ENCODE data around the gene ACACB.

ACACB gene
- 16.0 to 52.9 (median 36.9) reads per million in 4 experiments for total RNA-seq

GRCh38 chr12:109115758-109116610, at the start of gene ACACB:
Gene ACACB, plus strand, starts transcription at chr12:109116587. Its CDS starts 22,819 bp downstream, at chr12:109139406.
- DNase-seq: no peak

DNA sequence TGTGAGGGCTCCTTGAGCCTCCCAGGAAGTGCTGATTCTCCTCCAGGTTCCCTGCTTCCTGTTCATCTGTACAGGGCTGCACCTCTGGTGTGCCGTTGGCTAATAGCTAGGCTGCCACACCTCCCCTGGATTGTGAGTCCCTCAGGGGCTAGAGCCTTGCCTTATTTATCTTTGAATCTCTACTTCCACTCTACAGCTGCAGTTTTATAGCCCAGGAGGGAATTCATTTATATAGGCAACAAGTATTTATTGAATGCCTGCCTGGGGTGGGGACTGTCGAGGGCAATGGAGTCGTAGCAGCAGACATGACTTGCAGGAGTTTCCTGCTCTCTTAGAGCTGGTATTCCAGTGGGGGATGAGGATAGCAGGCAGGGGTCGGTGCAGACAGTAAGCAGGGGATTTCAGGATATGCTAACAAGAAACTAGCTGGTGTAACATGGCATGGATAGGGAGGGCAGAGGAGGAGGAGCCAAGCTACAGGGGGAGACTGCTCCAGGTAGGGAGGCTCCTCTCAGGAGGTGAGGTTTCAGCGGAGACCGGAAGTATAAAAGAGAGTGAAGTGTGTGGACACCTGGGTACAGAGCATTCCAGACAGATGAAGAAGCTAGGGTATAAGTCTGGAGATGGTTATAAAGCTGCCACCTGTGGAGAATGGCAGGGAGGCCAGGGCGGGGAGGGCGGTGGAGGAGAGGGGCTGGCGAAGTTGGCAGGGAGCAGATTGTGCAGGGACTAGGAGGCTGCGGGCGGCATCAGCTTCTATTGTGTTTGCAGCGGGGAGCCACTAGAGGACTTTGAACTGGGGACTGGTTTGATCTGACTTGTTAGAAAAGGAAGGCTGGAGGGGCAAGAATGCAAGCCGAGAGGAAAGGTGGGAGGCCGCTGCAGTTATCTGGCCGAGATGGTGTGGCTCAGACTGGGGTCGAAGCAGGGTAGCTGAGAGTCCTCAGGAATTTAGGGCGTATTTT, 46.8 kb upstream of the ACACB start:
- DNase-seq: no peak

GRCh38 chr12:109074866-109075265, 41.5 kb upstream of the ACACB start:
- no peak for DNase-seq

GRCh38 chr12:109082751-109083150, 33.6 kb upstream of the ACACB start:
- DNase-seq: no peak

DNA sequence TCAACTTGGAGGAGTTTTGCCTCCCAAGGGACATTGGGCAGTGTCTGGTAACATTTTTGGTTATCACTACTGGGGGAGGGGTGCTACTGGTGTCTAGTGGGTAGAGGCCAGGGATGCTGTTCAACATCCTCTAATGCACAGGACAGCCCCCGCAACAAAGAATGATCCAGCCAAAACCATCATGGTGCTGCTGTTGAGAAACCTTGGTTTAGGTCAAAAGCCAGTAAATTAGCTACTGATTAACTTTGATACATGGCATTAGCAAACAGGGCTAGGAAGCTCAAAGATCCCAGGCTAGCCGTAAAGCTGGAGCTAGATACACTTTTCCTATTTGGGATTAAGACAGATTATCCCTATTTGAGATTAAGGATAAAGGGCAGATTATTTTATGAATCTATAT, 32.0 kb upstream of the ACACB start:
- no peak for DNase-seq

- no peak for DNase-seq
Observed at GRCh38 chr12:109085590-109085989, 30.8 kb upstream of the ACACB start.

DNA sequence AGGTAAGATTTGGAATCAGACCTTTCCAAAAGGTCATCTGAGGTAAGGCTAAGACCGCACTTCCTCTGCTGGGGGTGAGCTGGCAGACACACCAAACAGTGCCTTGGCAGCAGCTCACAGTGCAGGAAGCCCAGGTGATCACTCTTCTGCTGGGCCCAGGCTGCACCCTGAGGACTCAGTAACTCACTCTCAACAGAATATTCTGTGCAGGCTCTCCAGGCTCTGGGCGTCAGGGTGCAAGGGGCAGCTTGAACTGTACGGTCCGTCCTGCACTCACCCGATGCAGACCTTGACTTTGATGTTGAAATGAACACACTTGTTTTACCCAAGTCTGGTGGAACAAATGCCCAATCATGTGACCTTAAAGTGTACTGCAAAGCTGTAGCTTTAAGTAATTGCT, 29.1 kb upstream of the ACACB start:
- DNase-seq: no peak

GRCh38 chr12:109088818-109089217, 27.6 kb upstream of the ACACB start:
- DNase-seq: no peak

- DNase-seq: no peak
Observed at GRCh38 chr12:109089683-109090082, 26.7 kb upstream of the ACACB start.

- no peak for DNase-seq
Observed at GRCh38 chr12:109092497-109093021, 23.8 kb upstream of the ACACB start.

- DNase-seq: peak; percentile 91
Observed at GRCh38 chr12:109093022-109093918, 23.1 kb upstream of the ACACB start, which contains the start of gene ALKBH2. Gene ALKBH2, minus strand, starts transcription at chr12:109093472. Its CDS starts 686 bp downstream, at chr12:109092786.

- DNase-seq: no peak
Observed at GRCh38 chr12:109097140-109097434, 19.3 kb upstream of the ACACB start.

GRCh38 chr12:109097435-109098182, 18.8 kb upstream of the ACACB start, which contains the start of gene UNG:
Gene UNG, plus strand, starts transcription at chr12:109097597. Its CDS starts 83 bp downstream, at chr12:109097680.
- peak; percentile 96 for DNase-seq

- DNase-seq: no peak
Observed at GRCh38 chr12:109098183-109098604, 18.2 kb upstream of the ACACB start.

- DNase-seq: no peak
Observed at GRCh38 chr12:109098651-109099050, 17.7 kb upstream of the ACACB start.

GRCh38 chr12:109099431-109100020, 16.9 kb upstream of the ACACB start:
- DNase-seq: no peak

GRCh38 chr12:109100741-109101140, 15.6 kb upstream of the ACACB start:
- DNase-seq: no peak

GRCh38 chr12:109102491-109102890, 13.9 kb upstream of the ACACB start:
- no peak for DNase-seq

DNA sequence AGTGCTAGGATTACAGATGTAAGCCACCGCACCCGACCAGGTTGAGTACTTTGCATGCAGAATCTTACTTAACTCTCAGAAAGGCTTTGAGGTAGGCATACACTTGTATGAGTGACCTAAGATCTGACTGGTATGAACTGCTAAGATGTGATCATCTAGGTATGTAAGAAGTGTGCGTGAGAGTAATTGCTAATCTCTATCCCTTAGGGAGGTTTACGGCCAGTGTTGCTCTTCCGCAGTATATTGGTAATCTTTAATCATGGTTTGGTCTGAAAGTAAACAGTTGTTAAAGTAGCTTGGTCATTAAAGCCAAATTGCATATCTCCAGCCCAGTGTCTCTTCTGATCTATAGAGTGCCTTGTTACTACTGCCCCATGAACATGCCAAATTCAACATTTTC, 11.2 kb upstream of the ACACB start:
- DNase-seq: no peak

- DNase-seq: no peak
Observed at GRCh38 chr12:109109746-109110350, 6.5 kb upstream of the ACACB start.
